Body of pancreas (tissue), 4 donors: ENCODE data around the gene CRLF1.

Source experiments
- CTCF ChIP-seq, 7 experiments: fragments of 450-650 bp in 4 of 7; fragments of 200-600 bp in 3 of 7; sonication (generic) in 3 of 7; IDR thresholded peaks; one replicate each; pipeline ENCODE4 v1.5.1; 2016 to 2019; ENCODE audit warnings: antibody characterized with exemption in 7 of 7
- POLR2A ChIP-seq, 3 donors: fragments of 450-650 bp; IDR thresholded peaks; one replicate each; pipeline ENCODE4 v1.6.1; 2016; ENCODE audit warnings: antibody characterized with exemption in 3 of 3, mild to moderate bottlenecking in 2 of 3

DNA sequence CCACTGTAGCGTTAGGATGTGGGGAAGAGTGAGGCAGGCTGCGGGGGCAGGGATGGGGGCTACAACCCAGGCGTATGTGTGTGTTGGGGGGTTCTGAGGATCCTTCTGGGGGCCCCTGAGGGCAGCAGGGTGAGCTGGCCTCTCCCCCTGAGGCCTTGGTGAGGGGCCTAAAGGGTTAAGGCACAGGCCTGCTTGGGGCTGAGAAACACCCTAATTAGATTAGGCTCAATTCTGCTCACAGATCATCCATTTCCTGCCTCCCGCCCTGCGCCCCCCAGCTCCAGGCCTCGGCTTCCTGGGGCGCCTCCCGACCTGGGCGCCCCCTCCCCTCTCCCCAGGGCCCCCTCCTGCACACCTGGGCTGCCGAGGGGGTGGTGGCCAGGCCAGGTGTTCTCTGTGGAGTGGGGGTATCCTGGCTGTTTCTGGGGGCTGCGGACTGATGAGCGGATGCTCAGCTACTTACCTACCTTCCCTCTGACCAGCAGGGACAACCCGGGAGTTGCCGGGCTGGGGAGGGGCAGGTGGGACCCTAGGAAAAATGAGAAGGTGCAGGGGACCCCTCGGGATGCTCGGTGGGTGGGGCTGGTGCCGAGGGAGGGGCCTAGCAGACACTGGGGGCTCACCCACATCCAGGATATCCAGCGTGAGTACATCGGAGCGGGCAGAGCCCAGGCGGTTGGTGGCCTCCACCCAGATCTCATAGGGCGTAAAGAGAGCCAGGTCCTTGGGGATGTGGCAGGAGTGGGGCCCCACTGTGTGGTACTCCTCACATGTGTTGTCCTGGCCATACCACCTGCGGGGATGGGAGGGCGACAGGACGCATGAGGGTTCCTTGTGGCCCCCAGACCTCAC, 8.6 kb downstream of the CRLF1 start:
- TF ChIP-seq CTCF (IDR thresholded peaks at IDR 0.05): no peak
- no peak for TF ChIP-seq POLR2A (IDR thresholded peaks at IDR 0.05)
